GM21825 (cell line): ENCODE data around the gene OR2V1.
"Not testable (repeated sequence)": the region's sequence is repeated elsewhere in the genome, so short reads cannot be mapped to it uniquely, and the experiment has no call there.

Source experiments
- ATAC-seq: cut with Tn5 transposase; IDR thresholded peaks from one replicate; pipeline ENCODE4 v1.9.1; 2021; ENCODE audit warnings: mild to moderate bottlenecking, moderate library complexity; ENCODE audit not compliant: unreplicated experiment

Gene OR2V1

DNA sequence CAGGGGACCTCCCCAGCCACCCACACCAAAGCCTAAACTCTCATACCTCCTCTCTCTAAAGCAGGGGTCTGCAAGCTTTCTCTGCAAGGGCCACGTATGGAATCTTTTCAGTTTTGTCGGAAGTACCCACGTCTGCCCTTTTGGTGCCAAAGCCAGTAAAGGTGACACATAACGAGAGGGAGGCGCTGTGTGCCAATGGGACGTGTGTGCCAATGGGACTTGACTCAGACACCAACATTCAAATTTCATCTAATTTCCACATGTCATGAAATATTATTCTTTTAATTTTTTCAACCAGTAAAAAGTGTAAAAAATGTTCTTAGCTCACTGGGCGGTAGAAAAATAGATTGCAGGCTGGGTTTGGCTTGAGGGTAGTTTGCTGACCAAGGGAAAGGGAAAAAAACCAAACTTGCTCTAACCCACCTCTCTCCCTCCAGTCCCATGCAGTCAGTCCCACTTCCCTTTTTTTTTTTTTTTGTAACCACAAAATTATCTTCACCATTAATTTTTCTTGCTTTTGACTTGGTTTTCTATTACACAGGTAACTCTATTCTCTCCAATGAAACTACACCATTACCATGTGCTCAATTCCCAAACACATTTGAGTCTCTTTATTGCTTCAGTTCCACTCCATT lies 25.5 kb downstream of the OR2V1 start:
- no peak for ATAC-seq

- not testable (repeated sequence) for ATAC-seq
Measured at GRCh38 chr5:181104606-181105390, 26.2 kb downstream of the OR2V1 start.

- not testable (repeated sequence) for ATAC-seq
Measured at GRCh38 chr5:181104259-181104568, 26.8 kb downstream of the OR2V1 start.

- ATAC-seq, result not testable (repeated sequence)
Measured at GRCh38 chr5:181101930-181102674, 28.9 kb downstream of the OR2V1 start.

DNA sequence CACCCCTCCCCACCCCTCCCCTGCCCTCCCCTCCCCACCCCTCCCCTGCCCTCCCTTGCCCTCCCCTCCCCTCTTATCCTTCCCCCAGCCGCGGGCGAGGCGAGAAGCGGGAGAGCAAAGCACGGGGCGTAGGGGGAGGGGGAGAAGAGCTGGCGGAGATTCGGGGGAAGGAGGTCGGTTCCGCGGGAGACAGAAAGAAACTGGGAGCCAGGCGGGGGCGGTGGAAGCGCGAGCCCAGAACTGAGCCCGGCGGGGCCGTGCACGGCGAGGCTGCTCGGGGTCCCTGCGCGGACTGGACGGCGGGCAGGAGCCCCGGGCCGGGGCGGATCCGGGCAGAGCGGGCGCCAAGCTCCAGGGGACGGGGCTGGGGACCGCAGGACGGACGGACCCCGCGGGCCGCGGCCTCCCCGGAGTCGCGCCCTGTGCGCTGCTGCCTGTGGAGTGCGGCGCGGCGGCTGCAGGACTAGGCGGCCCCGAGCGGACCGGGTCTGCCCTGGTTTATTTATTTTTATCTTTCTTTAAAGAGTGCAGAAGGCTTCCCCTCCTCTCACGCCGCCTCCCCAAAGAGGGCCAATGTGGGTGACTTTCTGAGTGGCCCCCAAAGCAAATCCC lies 29.8 kb downstream of the OR2V1 start:
- ATAC-seq, result not testable (repeated sequence)

- no peak for ATAC-seq
Measured at GRCh38 chr5:181100121-181100875, 30.7 kb downstream of the OR2V1 start.

DNA sequence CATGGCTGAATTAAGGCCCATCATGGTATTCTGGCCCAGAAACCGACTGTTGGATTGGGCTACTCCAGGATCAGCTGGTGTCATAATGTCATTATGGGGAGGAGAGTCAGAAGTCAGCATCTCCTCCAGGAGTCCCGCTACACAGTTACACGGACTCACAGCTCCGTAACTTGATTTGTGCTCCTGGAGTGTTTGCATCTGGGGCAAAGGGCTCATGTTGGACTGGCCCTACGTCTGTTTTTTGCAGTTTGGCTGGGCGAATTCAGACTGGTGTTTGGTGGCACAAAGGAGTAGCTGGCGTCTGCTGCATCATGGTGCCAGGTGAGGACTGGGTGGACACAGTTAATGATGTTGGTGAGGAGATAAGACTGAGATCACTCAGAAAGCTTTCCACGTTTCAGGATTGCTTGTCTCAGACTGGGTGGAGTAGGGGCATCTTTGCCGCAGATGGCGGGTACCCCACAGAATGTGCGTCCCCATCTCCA lies 31.3 kb downstream of the OR2V1 start:
- ATAC-seq, result no peak

DNA sequence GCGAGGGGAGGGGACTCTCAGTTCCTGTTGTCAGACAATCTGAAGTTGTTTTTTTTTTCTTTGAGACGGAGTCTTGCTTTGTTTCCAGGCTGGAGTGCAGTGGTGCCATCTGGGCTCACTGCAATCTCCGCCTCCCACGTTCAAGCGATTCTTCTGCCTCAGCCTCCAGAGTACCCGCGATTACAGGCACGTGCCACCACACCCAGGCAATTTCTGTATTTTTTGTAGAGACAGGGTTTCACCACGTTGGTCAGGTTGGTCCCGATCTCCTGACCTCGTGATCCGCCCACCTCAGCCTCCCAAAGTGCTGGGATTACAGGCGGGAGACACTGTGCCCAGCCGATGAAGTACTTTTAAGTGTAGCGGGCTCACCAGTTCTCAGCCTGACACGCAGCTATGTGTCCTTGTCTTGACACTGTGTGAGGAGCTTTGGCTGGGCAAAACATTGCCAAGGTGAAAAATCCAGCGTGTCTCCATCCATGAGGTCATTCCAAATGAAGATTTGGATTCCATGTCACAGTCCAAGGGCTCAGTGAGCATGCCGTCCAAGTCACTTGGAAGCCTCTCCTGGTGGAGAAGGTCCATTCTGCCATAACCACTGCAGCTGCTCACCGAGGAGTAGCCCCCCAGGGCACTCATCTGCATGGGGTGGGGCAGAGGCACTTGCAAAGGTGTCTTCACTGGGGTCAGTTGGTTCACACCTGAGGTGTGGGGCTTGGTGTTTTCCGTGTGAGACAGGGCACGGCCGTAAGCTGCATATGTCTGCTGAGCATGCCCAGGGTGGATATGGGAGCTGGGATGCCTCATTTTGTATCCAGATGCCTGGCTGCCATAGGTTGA lies 32.0 kb downstream of the OR2V1 start:
- no peak for ATAC-seq

GRCh38 chr5:181097759-181098491 lies 33.0 kb downstream of the OR2V1 start:
- not testable (repeated sequence) for ATAC-seq

DNA sequence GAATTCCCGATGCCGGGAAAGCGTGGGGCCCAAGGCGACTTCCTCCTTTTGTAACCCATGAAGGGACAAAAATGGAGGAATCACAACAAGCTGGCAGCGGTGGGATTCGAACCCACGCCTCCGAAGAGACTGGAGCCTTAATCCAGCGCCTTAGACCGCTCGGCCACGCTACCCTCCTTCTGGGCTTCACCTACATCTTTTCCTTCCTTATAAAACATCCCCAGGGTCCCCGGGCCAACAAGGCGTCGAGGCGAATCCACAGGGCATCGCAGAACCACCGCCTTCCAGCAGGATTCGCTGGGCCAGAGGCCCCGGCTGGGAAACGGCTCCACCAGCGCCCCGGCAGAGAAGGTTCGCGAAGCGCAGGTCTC lies 33.6 kb downstream of the OR2V1 start:
- ATAC-seq, result not testable (repeated sequence)

GRCh38 chr5:181096721-181097382 lies 34.1 kb downstream of the OR2V1 start:
- ATAC-seq, result not testable (repeated sequence)

DNA sequence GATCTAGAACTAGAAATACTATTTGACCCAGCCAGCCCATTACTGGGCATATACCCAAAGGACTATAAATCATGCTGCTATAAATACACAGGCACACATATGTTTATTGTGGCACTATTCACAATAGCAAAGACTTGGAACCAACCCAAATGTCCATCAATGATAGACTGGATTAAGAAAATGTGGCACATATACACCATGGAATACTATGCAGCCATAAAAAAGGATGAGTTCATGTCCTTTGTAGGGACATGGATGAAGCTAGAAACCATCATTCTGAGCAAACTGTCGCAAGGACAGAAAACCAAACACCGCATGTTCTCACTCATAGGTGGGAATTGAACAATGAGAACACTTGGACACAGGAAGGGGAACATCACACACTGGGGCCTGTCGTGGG lies 35.8 kb downstream of the OR2V1 start:
- ATAC-seq, result not testable (repeated sequence)

DNA sequence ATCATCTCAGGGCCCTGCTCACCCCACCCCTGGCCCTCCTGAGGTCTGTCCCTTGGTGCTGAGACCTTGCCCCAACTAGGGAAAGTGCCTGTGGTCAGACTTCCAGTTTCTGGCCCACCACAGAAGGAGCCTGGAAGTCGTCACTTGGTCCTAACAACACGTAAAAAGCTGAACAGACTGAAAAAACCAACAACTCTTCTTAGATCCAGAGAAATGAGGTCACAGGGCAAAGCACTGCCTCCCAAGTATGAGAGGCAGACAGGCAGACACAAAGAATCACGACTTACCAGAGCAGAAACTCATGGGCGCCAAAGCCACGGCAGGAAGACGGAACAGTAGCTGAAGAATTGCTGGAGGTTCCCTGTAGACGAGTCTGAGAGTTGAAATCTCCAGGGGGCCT lies 38.5 kb downstream of the OR2V1 start:
- no peak for ATAC-seq

DNA sequence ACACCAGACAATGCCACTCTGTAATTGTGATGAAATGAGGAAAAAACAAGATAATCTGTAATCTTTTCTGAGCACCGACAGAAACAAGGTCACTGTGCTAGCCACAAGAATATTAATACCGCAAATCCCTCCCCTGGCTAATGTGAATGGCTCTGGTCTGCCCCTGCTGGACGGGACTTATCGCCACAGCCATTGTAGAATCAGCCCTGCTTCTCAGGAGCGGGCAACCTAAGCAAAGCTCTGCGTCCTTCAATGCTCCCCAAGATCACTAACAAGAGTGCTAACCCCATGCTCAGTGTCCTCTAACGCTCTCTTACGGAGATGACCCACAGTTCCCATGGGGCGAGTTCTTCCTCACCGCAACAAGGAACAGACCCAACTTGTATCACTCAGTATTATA lies 42.7 kb downstream of the OR2V1 start:
- no peak for ATAC-seq

GRCh38 chr5:181087309-181087708 lies 43.7 kb downstream of the OR2V1 start:
- ATAC-seq, result no peak

- ATAC-seq, result no peak
Measured at GRCh38 chr5:181086884-181087205, 44.1 kb downstream of the OR2V1 start.

DNA sequence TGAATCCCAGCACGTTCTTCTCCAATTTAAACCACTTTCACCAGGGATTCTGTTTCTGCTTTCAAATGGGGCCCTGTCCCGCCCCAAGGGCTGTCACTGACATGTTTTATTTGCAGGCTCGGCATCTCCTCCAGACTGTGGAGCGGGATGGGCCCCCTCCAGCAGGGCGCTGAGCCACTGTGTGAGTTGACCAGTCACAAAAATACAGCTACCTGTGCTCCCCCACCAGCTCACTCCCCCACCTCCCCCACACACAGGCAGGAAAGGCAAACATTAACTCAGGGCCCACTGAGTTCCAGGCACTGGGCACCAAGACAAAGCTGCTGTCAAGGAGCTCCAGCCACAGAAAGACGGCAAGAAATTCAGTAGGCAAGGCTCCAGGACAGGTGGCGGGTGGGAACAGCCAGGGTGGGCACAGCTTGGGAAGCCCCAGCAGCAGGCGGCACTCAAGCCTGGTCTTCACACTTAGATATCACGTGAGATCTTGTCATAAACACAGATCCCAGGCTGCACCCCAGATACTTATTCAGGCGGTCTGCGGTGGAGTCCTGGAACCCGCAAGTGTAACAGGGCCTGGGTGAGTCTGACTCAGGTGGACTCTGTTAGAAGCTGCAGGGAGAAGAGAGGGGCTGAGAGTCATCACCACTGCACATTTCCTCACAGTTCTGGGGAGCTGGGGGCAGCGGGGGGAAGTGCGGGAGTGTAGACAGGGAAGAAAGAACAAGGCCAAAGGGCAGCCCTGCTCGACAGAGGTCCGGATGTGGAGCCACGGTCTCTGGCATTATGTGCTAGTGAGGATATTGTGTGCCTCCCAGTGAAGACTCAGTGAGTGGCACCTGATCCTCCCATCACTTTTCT lies 44.7 kb downstream of the OR2V1 start:
- ATAC-seq, result no peak
